ENCODE data around the gene ELF2.
"Not testable (repeated sequence)": the region's sequence is repeated elsewhere in the genome, so short reads cannot be mapped to it uniquely, and the experiment has no call there.

Gene ELF2

GRCh38 chr4:139129206-139129605 is 47.8 kb downstream of the ELF2 start:
- DNase-seq (ENCODE audit: low read depth) = no peak
- TF ChIP-seq MAX (IDR thresholded peaks at IDR 0.05; ENCODE audit: low read depth, low read length) = no peak
- TF ChIP-seq MYC (IDR thresholded peaks at IDR 0.05; ENCODE audit: low read depth, low read length) = no peak
- TF ChIP-seq POLR2A (IDR thresholded peaks at IDR 0.05; ENCODE audit: extremely low read depth, insufficient read length) = no peak
- no peak for TF ChIP-seq CTCF (IDR thresholded peaks at IDR 0.05; ENCODE audit: low read depth, low read length)
- H3K4me3 ChIP-seq (ENCODE audit: low read depth, low read length) = no peak overlapping the region

- H3K4me3 ChIP-seq (ENCODE audit: low read depth, low read length) = no peak overlapping the region
- no peak for DNase-seq (ENCODE audit: low read depth)
- TF ChIP-seq CTCF (IDR thresholded peaks at IDR 0.05; ENCODE audit: low read depth, low read length) (no peak), MAX (IDR thresholded peaks at IDR 0.05; ENCODE audit: low read depth, low read length) (no peak), MYC (IDR thresholded peaks at IDR 0.05; ENCODE audit: low read depth, low read length) (no peak), POLR2A (IDR thresholded peaks at IDR 0.05; ENCODE audit: extremely low read depth, insufficient read length) (no peak)
These were observed 50.1 kb downstream of the ELF2 start for GRCh38 chr4:139126898-139127297.

- no peak for TF ChIP-seq POLR2A (IDR thresholded peaks at IDR 0.05; ENCODE audit: extremely low read depth, insufficient read length)
- TF ChIP-seq MAX (IDR thresholded peaks at IDR 0.05; ENCODE audit: low read depth, low read length) = no peak
- TF ChIP-seq MYC (IDR thresholded peaks at IDR 0.05; ENCODE audit: low read depth, low read length) = no peak
- TF ChIP-seq CTCF (IDR thresholded peaks at IDR 0.05; ENCODE audit: low read depth, low read length) = no peak
- no peak for DNase-seq (ENCODE audit: low read depth)
- H3K4me3 ChIP-seq (ENCODE audit: low read depth, low read length) = no peak overlapping the region
These were observed 53.1 kb downstream of the ELF2 start for GRCh38 chr4:139123910-139124309.

GRCh38 chr4:139118365-139118764 is 58.7 kb downstream of the ELF2 start:
- no peak overlapping the region for H3K4me3 ChIP-seq (ENCODE audit: low read depth, low read length)

GRCh38 chr4:139115226-139115625 is 61.8 kb downstream of the ELF2 start:
- no peak for DNase-seq (ENCODE audit: low read depth)
- TF ChIP-seq MAX (IDR thresholded peaks at IDR 0.05; ENCODE audit: low read depth, low read length) (no peak), MYC (IDR thresholded peaks at IDR 0.05; ENCODE audit: low read depth, low read length) (no peak), CTCF (IDR thresholded peaks at IDR 0.05; ENCODE audit: low read depth, low read length) (no peak), POLR2A (IDR thresholded peaks at IDR 0.05; ENCODE audit: extremely low read depth, insufficient read length) (no peak)
- H3K4me3 ChIP-seq (ENCODE audit: low read depth, low read length) = no peak overlapping the region

More at GRCh38 chr4:139118365-139118764, 58.7 kb downstream of the ELF2 start:
- no peak for DNase-seq (ENCODE audit: low read depth)
- TF ChIP-seq CTCF (IDR thresholded peaks at IDR 0.05; ENCODE audit: low read depth, low read length) (no peak), POLR2A (IDR thresholded peaks at IDR 0.05; ENCODE audit: extremely low read depth, insufficient read length) (no peak), MAX (IDR thresholded peaks at IDR 0.05; ENCODE audit: low read depth, low read length) (no peak), MYC (IDR thresholded peaks at IDR 0.05; ENCODE audit: low read depth, low read length) (no peak)

GRCh38 chr4:139114795-139115194 is 62.2 kb downstream of the ELF2 start:
- not testable (repeated sequence) for H3K4me3 ChIP-seq (ENCODE audit: low read depth, low read length); DNase-seq (ENCODE audit: low read depth)
